Thyroid gland (tissue), 4 donors: ENCODE results near the gene DAB1. TPM values are rescaled to one million over a fixed set of nuclear protein-coding genes. Genes with fewer than 3 reads are reported as not detected.

Experiments
- DNase-seq, 2 donors: peaks; one replicate each; pipeline ENCODE4 v3.0.0-alpha.2; 2019
- H3K27ac ChIP-seq, 3 donors: fragments of 200-600 bp; sonication (generic); 1 replicate in 2 of 3; 2 replicates in 1 of 3; pipeline ENCODE4 v1.5.1; 2016 to 2019; ENCODE audit warnings: mild to moderate bottlenecking in 1 of 3, moderate library complexity in 1 of 3
- H3K27me3 ChIP-seq: fragments of 200-600 bp; sonication (generic); one replicate; pipeline ENCODE4 v1.5.1; 2019
- H3K36me3 ChIP-seq, 2 donors: fragments of 200-600 bp; sonication (generic); one replicate each; pipeline ENCODE4 v1.5.1; 2016 to 2019
- H3K4me1 ChIP-seq, 2 donors: fragments of 200-600 bp; sonication (generic); one replicate each; pipeline ENCODE4 v1.5.1; 2017 to 2019
- H3K4me3 ChIP-seq, 3 donors: fragments of 200-600 bp; sonication (generic); replicated peaks in 1 of 3; 1 replicate in 2 of 3; 2 replicates in 1 of 3; pipeline ENCODE4 v1.5.1; 2016; ENCODE audit warnings: mild to moderate bottlenecking in 1 of 3
- H3K9me3 ChIP-seq: fragments of 200-600 bp; sonication (generic); one replicate; pipeline ENCODE4 v1.5.1; 2017
- CTCF ChIP-seq, 6 experiments: fragments of 200-600 bp in 3 of 6; fragments of 450-650 bp in 3 of 6; sonication (generic) in 3 of 6; IDR thresholded peaks; one replicate each; pipeline ENCODE4 v1.5.1; 2016 to 2019; ENCODE audit warnings: antibody characterized with exemption in 6 of 6, mild to moderate bottlenecking in 2 of 6, inconsistent platforms in 1 of 6, moderate library complexity in 1 of 6
- POLR2A ChIP-seq, 2 donors: fragments of 450-650 bp; IDR thresholded peaks; one replicate each; pipeline ENCODE4 v1.6.1; 2017; ENCODE audit warnings: antibody characterized with exemption in 2 of 2, mild to moderate bottlenecking in 2 of 2, moderate library complexity in 1 of 2
- WGBS, 2 donors: methylation state at CpG; one replicate each; pipeline ENCODE4 v1.1.5; 2017; 5-methylcytosine and 5-hydroxymethylcytosine counted together
- intact Hi-C: fragments of 100-400 bp; cut with DNase I; formaldehyde crosslinking; loops from one replicate; pipeline ENCODE4 v1.15.1; 2023
- total RNA-seq, 4 donors: library from RNA; depleted of rRNA; stranded (reverse); fragments of >200 nt; gene quantifications; one replicate each; pipeline ENCODE4 v1.2.3, GENCODE V29; 2016

DAB1 gene
- total RNA-seq, 4 donors from 2014 or later: under 0.01 to 0.83 (median 0.21) TPM

GRCh38 chr1:57058652-57059501 is 365.0 kb downstream of the DAB1 start:
- WGBS, 2 donors: 87 to 97% methylated on average over 6 of the region's 6 CpGs
- Histone ChIP-seq H3K27ac (no peak overlapping the region), H3K27me3 (no peaks in the 10 kb centered on the region), H3K4me1 (no peaks in the 10 kb centered on the region), H3K4me3 (no peak overlapping the region), H3K36me3 (no peaks in the 10 kb centered on the region), H3K9me3 (no peaks in the 10 kb centered on the region)
- no peak for DNase-seq
- intact Hi-C loops: no loop called here
- TF ChIP-seq POLR2A (IDR thresholded peaks at IDR 0.05) (no peak), CTCF (IDR thresholded peaks at IDR 0.05) (no peak)

GRCh38 chr1:57048856-57049255 is 375.0 kb downstream of the DAB1 start:
- intact Hi-C loops: no loop called here
- no peaks in the 10 kb centered on the region for H3K27me3 ChIP-seq
- no peak overlapping the region for H3K27ac ChIP-seq
- H3K36me3 ChIP-seq: no peaks in the 10 kb centered on the region
- H3K4me1 ChIP-seq: no peaks in the 10 kb centered on the region
- WGBS, 2 donors: 71 to 77% methylated on average over 9 of the region's 9 CpGs
- no peak for DNase-seq
- H3K4me3 ChIP-seq: no peak overlapping the region
- no peaks in the 10 kb centered on the region for H3K9me3 ChIP-seq
- TF ChIP-seq POLR2A (IDR thresholded peaks at IDR 0.05): no peak
- TF ChIP-seq CTCF (IDR thresholded peaks at IDR 0.05): no peak

- Histone ChIP-seq H3K4me1 (no peaks in the 10 kb centered on the region), H3K27ac (no peak overlapping the region), H3K36me3 (no peaks in the 10 kb centered on the region), H3K4me3 (no peak overlapping the region), H3K9me3 (no peaks in the 10 kb centered on the region), H3K27me3 (no peaks in the 10 kb centered on the region)
- intact Hi-C loops: no loop called here
- WGBS, 2 donors: 65 to 73% methylated on average over 1 of the region's 1 CpG
- TF ChIP-seq POLR2A (IDR thresholded peaks at IDR 0.05) (no peak), CTCF (IDR thresholded peaks at IDR 0.05) (no peak)
- no peak for DNase-seq
Observed at GRCh38 chr1:57046462-57046861, 377.4 kb downstream of the DAB1 start.

GRCh38 chr1:57041901-57042300 is 382.0 kb downstream of the DAB1 start:
- no peaks in the 10 kb centered on the region for H3K4me1 ChIP-seq
- H3K27ac ChIP-seq: no peak overlapping the region
- H3K4me3 ChIP-seq: no peak overlapping the region
- no peaks in the 10 kb centered on the region for H3K27me3 ChIP-seq
- no peak for TF ChIP-seq CTCF (IDR thresholded peaks at IDR 0.05)
- TF ChIP-seq POLR2A (IDR thresholded peaks at IDR 0.05): no peak
- 82 to 85% methylated on average over 3 of the region's 3 CpGs for whole genome bisulfite sequencing, 2 donors
- H3K9me3 ChIP-seq: no peaks in the 10 kb centered on the region
- no peaks in the 10 kb centered on the region for H3K36me3 ChIP-seq
- no peak for DNase-seq
- intact Hi-C loops: no loop called here

- intact Hi-C loops: no loop called here
- no peaks in the 10 kb centered on the region for H3K9me3 ChIP-seq
- no peak overlapping the region for H3K27ac ChIP-seq
- WGBS, 2 donors: 62 to 66% methylated on average over 2 of the region's 2 CpGs
- no peak overlapping the region for H3K4me3 ChIP-seq
- H3K27me3 ChIP-seq: no peaks in the 10 kb centered on the region
- H3K4me1 ChIP-seq: no peaks in the 10 kb centered on the region
- H3K36me3 ChIP-seq: no peaks in the 10 kb centered on the region
- no peak for TF ChIP-seq CTCF (IDR thresholded peaks at IDR 0.05)
- TF ChIP-seq POLR2A (IDR thresholded peaks at IDR 0.05): no peak
- DNase-seq: no peak
Observed at GRCh38 chr1:57040811-57041210, 383.0 kb downstream of the DAB1 start.
